A549 (cell line): ENCODE data around the gene PFKFB3.

ENCODE experiments used
- CBX8 ChIP-seq: fragments of 200-600 bp; sonication (generic); IDR thresholded peaks from 2 replicates; pipeline ENCODE4 v1.6.1; 2016
- CEBPB ChIP-seq, 2 experiments: fragments of >200 bp in 1 of 2; sonication (Bioruptor Twin) in 1 of 2; formaldehyde crosslinking in 1 of 2; IDR thresholded peaks; 2 replicates each; pipeline ENCODE4 v1.6.1; 2012 to 2016
- CHD2 ChIP-seq: fragments of 150-350 bp; IDR thresholded peaks from 2 replicates; pipeline ENCODE4 v1.6.1; 2014; ENCODE audit warnings: low read length; ENCODE audit not compliant: partially characterized antibody
- HEYL ChIP-seq: fragments of 250-450 bp; sonication (Bioruptor Pico); IDR thresholded peaks from 2 replicates; pipeline ENCODE4 v1.8.0; 2021; ENCODE audit warnings: mild to moderate bottlenecking, moderate library complexity
- HOXA7 ChIP-seq: fragments of 250-450 bp; sonication (Bioruptor Pico); IDR thresholded peaks from 2 replicates; pipeline ENCODE4 v1.5.0; 2020; ENCODE audit warnings: mild to moderate bottlenecking, moderate library complexity
- MAZ ChIP-seq: fragments of 150-350 bp; IDR thresholded peaks from 2 replicates; pipeline ENCODE4 v1.6.1; 2014; ENCODE audit warnings: antibody characterized with exemption, low read depth, low read length, borderline replicate concordance
- POLR2A ChIP-seq: IDR thresholded peaks from 2 replicates; pipeline ENCODE4 v1.6.1; 2012; ENCODE audit warnings: mild to moderate bottlenecking, low read length
- RFX5 ChIP-seq: fragments of 450-650 bp; IDR thresholded peaks from 2 replicates; pipeline ENCODE4 v1.7.1; 2014; ENCODE audit warnings: antibody characterized with exemption, mild to moderate bottlenecking, moderate library complexity
- SMC3 ChIP-seq: fragments of >200 bp; sonication (Bioruptor Twin); formaldehyde crosslinking; IDR thresholded peaks from 3 replicates; pipeline ENCODE4 v1.6.1; 2018; ENCODE audit warnings: inconsistent platforms
- TF ChIP-seq, protein P1 (sequence below): fragments of >200 bp; sonication (Bioruptor Twin); formaldehyde crosslinking; IDR thresholded peaks from 3 replicates; pipeline ENCODE4 v1.5.1; 2016
- TF ChIP-seq, protein P2 (sequence below): IDR thresholded peaks from 2 replicates; pipeline ENCODE4 v1.6.1; 2012
- TF ChIP-seq, protein P3 (sequence below): fragments of >200 bp; sonication (Bioruptor Twin); formaldehyde crosslinking; IDR thresholded peaks from 2 replicates; pipeline ENCODE4 v1.6.1; 2016
- TF ChIP-seq, protein P4 (sequence below): fragments of 200-600 bp; sonication (generic); IDR thresholded peaks from 2 replicates; pipeline ENCODE4 v1.6.1; 2016; ENCODE audit warnings: antibody characterized with exemption, mild to moderate bottlenecking, moderate library complexity

DNA sequence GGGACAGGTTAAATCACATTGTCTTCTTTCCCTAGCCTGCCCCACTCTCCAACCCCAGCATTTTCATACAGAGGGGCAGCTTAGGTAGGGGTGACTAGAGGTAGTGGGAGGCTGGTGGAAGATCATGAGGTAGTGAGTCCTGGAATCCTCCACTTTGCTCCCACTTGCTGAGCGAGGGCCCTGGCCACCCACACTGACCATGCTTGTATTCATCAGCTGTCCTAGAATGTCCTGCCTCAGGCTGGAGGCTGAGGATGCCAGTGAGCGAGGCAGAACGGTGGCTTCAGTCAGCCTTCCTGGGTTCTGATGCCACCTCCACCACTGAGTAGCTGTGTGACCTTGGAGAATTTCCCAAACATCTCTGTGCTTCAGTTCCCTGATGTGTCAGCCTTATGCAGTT, 34.6 kb upstream of the PFKFB3 start:
- TF ChIP-seq SMC3, result no peak
- TF ChIP-seq, protein P1, sequence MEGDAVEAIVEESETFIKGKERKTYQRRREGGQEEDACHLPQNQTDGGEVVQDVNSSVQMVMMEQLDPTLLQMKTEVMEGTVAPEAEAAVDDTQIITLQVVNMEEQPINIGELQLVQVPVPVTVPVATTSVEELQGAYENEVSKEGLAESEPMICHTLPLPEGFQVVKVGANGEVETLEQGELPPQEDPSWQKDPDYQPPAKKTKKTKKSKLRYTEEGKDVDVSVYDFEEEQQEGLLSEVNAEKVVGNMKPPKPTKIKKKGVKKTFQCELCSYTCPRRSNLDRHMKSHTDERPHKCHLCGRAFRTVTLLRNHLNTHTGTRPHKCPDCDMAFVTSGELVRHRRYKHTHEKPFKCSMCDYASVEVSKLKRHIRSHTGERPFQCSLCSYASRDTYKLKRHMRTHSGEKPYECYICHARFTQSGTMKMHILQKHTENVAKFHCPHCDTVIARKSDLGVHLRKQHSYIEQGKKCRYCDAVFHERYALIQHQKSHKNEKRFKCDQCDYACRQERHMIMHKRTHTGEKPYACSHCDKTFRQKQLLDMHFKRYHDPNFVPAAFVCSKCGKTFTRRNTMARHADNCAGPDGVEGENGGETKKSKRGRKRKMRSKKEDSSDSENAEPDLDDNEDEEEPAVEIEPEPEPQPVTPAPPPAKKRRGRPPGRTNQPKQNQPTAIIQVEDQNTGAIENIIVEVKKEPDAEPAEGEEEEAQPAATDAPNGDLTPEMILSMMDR, result no peak
- no peak for TF ChIP-seq HEYL (CRISPR knock-in tag)
- no peak for TF ChIP-seq POLR2A
- TF ChIP-seq CBX8, result no peak
- no peak for TF ChIP-seq RFX5
- no peak for TF ChIP-seq CEBPB (IDR thresholded peaks at IDR 0.05)
- TF ChIP-seq, protein P2, sequence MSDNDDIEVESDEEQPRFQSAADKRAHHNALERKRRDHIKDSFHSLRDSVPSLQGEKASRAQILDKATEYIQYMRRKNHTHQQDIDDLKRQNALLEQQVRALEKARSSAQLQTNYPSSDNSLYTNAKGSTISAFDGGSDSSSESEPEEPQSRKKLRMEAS, result no peak
- no peak for TF ChIP-seq CHD2
- TF ChIP-seq MAZ, result no peak
- TF ChIP-seq, protein P3, sequence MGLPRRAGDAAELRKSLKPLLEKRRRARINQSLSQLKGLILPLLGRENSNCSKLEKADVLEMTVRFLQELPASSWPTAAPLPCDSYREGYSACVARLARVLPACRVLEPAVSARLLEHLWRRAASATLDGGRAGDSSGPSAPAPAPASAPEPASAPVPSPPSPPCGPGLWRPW, result no peak
- TF ChIP-seq, protein P4, sequence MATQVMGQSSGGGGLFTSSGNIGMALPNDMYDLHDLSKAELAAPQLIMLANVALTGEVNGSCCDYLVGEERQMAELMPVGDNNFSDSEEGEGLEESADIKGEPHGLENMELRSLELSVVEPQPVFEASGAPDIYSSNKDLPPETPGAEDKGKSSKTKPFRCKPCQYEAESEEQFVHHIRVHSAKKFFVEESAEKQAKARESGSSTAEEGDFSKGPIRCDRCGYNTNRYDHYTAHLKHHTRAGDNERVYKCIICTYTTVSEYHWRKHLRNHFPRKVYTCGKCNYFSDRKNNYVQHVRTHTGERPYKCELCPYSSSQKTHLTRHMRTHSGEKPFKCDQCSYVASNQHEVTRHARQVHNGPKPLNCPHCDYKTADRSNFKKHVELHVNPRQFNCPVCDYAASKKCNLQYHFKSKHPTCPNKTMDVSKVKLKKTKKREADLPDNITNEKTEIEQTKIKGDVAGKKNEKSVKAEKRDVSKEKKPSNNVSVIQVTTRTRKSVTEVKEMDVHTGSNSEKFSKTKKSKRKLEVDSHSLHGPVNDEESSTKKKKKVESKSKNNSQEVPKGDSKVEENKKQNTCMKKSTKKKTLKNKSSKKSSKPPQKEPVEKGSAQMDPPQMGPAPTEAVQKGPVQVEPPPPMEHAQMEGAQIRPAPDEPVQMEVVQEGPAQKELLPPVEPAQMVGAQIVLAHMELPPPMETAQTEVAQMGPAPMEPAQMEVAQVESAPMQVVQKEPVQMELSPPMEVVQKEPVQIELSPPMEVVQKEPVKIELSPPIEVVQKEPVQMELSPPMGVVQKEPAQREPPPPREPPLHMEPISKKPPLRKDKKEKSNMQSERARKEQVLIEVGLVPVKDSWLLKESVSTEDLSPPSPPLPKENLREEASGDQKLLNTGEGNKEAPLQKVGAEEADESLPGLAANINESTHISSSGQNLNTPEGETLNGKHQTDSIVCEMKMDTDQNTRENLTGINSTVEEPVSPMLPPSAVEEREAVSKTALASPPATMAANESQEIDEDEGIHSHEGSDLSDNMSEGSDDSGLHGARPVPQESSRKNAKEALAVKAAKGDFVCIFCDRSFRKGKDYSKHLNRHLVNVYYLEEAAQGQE, result no peak
- TF ChIP-seq HOXA7 (CRISPR knock-in tag), result no peak
